Right renal pelvis (tissue), 4 donors: ENCODE data around the gene HMCN2. TPM values are rescaled to one million over a fixed set of nuclear protein-coding genes. Genes with fewer than 3 reads are reported as not detected.

Source experiments
- DNase-seq, 4 donors: peaks; one replicate each; pipeline ENCODE4 v3.0.0-alpha.2; 2013; ENCODE audit warnings: low read depth in 4 of 4, low spot score in 3 of 4, missing footprints in 1 of 4
- polyA plus RNA-seq, 4 donors: library from polyadenylated mRNA; unstranded; fragments of 120-200 nt; gene quantifications; one replicate each; pipeline ENCODE4 v1.2.1, GENCODE V29; 2013; ENCODE audit not compliant: insufficient read length in 4 of 4

Gene HMCN2
- 1 to 10 TPM in 1 of 4 donors, under 1 TPM in 3; 0.50 to 1.6 (median 0.79) TPM for polyA plus RNA-seq

GRCh38 chr9:130265431-130266235 lies at the start of gene HMCN2:
Gene HMCN2, plus strand, starts transcription at chr9:130265760. Its CDS starts 119 bp downstream, at chr9:130265879.
- DNase-seq, result no peak

GRCh38 chr9:130217838-130218237 lies 47.7 kb upstream of the HMCN2 start:
- DNase-seq, result no peak

DNA sequence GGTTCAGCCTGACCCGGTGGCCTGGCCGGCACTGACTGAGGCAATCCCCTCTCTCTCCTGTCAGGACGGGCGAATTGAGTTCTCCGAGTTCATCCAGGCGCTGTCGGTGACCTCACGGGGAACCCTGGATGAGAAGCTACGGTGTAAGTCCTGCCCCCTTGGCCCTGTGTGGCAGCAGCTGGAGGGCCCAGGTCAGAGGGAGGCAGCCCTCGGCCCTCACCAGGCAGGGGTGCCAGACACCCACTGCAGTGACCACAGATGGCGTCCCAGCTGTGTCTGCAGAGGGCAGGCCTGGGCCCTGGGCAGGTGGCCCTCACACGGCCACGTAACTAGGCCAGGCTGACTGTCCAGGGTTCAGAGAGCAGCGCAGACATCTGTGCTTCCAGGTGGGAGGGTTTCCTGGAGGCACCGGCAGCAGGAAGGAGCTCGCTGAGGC lies 45.9 kb upstream of the HMCN2 start:
- no peak for DNase-seq

DNA sequence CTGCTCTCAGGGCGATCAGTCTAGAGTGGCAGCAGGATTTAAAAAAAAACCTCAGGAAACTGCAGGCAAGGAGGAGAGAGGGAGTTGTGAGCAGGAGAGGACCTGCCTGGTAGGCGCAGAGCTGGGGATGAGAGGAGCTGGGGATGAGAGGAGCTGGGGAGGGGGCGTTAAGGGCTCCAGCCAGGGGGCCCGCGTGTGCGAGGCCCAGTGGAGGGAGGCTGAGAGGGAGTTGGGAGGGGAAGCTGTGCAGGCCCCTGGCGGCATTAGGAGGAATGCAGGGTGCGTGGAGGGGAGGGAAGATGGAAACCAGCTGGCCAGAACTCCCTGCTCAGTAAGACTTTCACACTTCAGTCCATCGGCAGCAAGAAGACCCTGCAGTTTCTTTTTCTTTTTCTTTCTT lies 45.2 kb upstream of the HMCN2 start:
- DNase-seq, result peak in 3 of 4 donors; percentile 72 to 83 (median 73)

DNA sequence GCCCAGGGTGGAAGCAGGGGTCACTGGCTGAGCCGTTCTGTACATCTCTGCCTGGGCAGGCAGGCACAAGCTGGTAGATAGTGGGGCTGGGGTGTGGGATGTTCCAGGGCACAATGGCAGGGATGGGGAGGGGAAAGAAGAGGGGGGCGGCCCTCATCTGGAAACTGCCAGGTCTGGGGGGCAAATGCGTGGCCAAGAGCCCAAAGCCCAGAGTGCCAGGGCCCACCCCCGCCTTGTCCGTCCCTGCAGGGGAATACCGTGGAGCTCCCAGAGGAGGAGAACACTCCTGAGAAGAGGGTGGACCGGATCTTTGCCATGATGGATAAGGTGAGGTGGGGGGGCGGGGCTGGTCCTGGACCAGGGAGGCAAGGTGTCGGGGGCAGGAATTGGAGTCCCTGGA lies 42.7 kb upstream of the HMCN2 start:
- no peak for DNase-seq

- no peak for DNase-seq
Observed at GRCh38 chr9:130225071-130225470, 40.5 kb upstream of the HMCN2 start.

DNA sequence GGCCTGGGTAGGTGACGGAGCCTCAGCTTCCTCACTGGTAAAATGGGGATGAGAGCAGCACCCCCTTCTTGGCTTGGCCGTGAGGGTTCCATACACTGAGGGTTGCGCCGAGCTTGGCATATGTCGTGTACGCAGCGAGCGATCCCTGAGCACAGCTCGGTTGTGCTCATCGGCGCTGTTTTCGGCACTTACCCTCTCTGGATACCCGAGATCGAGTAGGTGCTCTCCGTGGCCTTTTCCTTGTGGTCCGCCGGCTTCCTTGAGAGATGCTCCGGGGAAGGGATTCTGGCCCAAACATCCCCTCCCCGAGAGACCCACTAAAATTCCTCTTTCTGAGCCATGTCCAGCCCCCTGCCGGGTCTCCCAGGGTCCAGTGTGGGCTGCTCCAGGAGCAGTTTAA lies 40.0 kb upstream of the HMCN2 start:
- DNase-seq, result no peak

DNA sequence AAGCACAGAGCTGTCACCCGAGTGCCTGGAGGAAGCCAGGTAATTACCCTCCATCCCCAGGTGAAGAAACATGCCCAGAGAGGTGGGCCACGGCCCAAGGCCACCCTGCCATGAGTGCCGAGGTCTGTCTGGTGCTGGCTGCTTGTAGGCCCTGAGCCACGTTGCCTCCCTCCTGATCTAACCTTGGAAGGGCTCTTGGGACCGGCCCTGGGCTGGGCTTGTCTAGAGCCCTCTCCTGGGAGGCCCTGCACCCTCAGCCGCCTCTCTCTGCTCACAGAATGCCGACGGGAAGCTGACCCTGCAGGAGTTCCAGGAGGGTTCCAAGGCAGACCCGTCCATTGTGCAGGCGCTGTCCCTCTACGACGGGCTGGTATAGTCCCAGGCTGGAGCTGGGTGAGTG lies 39.4 kb upstream of the HMCN2 start:
- DNase-seq, result no peak

DNA sequence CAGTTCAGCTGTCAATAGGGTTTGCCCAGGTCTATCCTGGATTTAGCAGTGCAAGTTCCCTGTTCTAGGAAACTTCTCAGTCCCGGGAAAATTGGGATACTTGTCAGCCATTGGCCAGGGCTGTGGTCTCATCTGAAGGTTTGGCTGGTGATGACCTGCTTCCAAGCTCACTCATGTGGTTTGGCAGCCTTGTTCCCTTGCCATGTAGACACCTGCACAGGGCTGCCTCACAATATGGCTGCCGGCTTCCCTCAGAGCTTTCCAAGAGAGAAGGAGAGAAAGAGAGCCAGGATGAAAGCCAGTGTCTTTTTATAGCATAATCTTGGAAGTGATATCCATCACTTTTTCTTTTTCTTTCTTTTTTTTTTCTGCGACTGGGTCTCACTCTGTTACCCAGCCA lies 37.7 kb upstream of the HMCN2 start:
- DNase-seq, result no peak

GRCh38 chr9:130229759-130230158 lies 35.8 kb upstream of the HMCN2 start:
- no peak for DNase-seq

- DNase-seq, result no peak
Observed at GRCh38 chr9:130230631-130231030, 34.9 kb upstream of the HMCN2 start.

- no peak for DNase-seq
Observed at GRCh38 chr9:130232899-130233586, 32.5 kb upstream of the HMCN2 start.

DNA sequence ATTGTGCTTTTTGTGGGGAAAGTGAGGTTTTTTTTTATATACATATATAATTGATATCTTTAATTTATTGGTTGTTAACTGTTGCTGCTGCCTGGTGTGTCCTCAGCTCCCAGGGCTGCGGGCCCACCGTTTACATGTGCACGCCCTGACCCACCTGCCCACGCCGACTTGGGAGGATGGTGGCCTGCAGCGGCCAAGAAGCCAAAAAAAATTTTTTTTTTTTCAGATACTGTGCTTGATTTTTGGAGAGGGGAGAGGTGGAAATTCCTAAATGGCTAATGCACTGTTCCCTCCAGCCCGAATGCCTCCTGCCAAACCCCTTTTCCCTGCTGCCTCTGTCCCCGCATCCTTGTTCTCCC lies 32.0 kb upstream of the HMCN2 start:
- DNase-seq, result no peak

- DNase-seq, result no peak
Observed at GRCh38 chr9:130234340-130235260, 31.0 kb upstream of the HMCN2 start.

DNA sequence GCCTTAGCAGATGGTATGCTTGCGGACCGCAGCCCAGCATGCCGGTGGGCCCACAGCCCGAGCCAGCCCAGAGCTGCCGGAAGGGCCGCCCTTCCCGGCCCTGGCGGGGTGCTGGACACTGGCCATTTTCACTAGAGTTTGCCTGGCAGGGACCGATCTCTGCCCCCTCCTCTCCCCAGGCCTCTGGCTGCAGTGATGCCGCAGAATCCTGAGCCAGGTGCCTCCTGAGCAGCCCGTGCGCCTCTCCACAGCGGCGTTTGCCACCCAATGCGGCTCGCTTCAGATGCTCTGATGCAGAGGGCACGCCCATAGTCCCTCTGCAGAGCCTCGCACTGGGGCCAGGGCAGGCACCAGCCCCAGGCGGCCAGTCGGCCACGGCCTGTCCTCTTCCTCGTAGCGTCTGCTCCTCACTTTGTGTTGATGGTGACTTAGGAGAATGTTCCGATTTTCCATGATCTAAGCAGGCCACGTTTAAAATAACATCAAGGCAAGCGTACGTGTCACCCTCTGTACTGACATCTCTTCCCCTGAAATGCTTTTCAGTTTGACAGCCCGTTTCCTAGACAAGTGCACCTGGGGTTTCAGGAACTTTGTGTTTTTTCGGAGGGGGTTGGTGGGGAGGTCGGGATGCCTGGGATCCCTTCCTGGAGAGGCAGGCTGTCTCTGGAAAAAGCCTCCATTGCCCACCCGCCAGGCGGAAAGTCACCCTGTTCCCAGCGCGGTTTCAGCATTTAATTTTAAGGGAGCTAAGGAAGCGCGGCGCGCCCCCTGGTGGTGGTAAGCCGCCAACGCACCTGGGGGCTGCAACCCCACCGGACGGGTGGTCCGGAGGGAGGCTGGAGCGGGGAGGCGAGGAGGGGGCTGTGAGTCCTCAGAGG lies 29.8 kb upstream of the HMCN2 start:
- DNase-seq, result peak in 1 of 4 donors; percentile 65

DNA sequence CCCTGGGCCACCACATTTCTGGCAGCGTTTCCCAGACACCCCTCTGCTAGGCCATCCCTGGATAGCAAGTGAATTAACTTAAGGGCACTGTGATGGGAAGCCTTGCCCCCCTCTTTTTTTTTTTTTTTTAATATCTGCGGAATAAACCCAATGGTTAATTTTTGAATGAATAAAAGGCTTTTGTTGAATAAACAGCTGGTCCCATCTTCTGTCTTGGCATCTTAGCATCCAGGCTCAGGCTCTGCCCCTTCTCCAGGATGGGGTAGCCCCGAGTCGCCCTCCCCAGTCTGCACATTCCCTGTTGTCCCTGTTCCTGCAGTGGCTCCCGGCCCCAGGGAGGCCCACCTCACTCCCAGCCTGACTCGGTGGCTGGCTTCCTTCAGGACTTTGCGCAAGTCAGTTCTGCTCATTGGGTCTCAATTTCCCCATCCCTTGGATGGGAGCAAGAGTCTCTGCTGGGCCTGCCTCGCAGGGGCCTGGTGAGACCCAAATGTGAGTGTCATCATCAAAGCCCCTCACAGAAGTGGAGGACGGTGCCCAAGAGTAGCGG lies 29.0 kb upstream of the HMCN2 start:
- no peak for DNase-seq

DNA sequence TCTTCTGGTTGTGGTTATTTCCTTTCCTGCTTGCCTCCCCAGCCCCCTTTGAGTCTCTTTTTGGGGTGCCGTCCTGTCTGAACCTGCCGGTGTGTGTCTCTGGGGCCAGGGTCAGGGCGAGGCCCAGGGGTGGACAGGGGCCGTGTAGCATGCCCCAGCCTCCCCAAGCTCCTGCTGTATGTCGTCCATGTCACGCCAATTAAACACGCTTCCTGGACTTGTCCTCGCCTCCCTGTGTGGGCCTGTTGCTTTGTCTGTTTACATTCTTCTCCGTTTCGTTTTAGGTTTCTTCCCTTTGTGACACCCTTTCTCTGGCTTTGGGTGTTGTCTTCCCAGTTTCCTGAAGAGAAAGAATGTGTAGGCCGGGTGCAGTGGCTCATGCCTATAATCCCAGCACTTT lies 28.5 kb upstream of the HMCN2 start:
- no peak for DNase-seq

DNA sequence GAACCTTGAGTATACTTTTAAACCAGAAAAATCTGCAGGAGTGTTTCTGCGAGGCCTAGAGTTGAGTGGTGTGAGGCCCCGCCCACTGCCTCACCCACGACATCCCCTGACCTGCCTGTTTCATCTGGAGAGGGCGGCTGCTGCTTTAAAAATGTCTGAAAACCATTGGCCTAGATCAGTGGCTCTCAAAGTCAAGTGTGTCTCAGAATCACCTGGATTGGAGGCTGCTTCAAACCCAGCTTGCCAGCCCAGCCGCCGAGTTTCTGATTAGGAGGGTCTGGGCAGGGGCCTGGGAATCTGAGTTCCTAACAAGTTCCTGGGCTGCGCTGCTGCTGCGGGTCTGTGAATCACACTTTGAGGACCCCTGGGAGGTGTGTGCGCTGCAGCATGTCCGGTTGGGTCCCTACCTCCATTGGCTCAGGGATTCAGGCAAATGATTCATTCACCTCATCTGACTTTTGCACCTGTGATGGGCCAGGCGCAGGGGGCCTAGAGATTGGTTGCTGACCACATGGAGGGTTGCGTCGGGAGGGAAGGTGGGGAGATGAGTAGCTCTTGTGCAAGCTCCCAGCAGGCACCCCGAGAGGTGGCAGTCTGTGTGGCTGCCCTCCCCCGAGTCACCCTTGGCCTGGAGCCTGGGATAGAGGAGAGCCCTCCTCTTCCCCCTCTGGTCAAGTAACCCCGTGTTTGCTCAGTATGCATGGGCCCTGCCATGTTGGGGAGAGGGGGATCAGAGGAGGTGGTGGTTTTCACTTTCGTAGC lies 27.6 kb upstream of the HMCN2 start:
- DNase-seq, result no peak

GRCh38 chr9:130239363-130239695 lies 26.2 kb upstream of the HMCN2 start:
- no peak for DNase-seq
